Natural killer cell (primary cell): ENCODE measurements around the gene POU3F1. TPM values are rescaled to one million over a fixed set of nuclear protein-coding genes. Genes with fewer than 3 reads are reported as not detected.

Experiments used
- ATAC-seq, 3 donors: fragments of 150-1000 bp in 2 of 3; fragments of 200-7000 bp in 1 of 3; cut with Tn5 transposase; 1 replicate in 1 of 3; 2 replicates in 2 of 3; pipeline ENCODE4 v1.10.0; 2021; ENCODE audit warnings: mild to moderate bottlenecking in 2 of 3, moderate library complexity in 2 of 3
- DNase-seq, 2 donors: peaks; one replicate each; pipeline versions ENCODE4 v3.0.0 to v3.0.0-alpha.2; 2013 to 2021; ENCODE audit warnings: mixed read lengths in 1 of 2
- H3K27ac ChIP-seq: one replicate; pipeline ENCODE4 v1.5.1; 2013; ENCODE audit warnings: mild to moderate bottlenecking, low read length
- H3K27me3 ChIP-seq: one replicate; pipeline ENCODE4 v1.6.1; 2013; ENCODE audit warnings: low read length; ENCODE audit not compliant: control insufficient read depth, insufficient read depth
- H3K36me3 ChIP-seq: one replicate; pipeline ENCODE4 v1.6.1; 2013; ENCODE audit warnings: low read length; ENCODE audit not compliant: control insufficient read depth, insufficient read depth
- H3K4me1 ChIP-seq: one replicate; pipeline ENCODE4 v1.6.1; 2013; ENCODE audit warnings: low read length; ENCODE audit not compliant: control insufficient read depth, insufficient read depth
- H3K4me3 ChIP-seq: one replicate; pipeline ENCODE4 v1.5.1; 2013; ENCODE audit warnings: low read length
- H3K9me3 ChIP-seq: one replicate; pipeline ENCODE4 v1.6.1; 2013; ENCODE audit warnings: low read length; ENCODE audit not compliant: control insufficient read depth, insufficient read depth
- H3K27ac Mint-ChIP-seq, 2 donors: one replicate each; pipeline ENCODE4 v1.8.0; 2022; ENCODE audit warnings: mild to moderate bottlenecking in 2 of 2, mixed read lengths in 2 of 2, moderate library complexity in 1 of 2
- H3K27me3 Mint-ChIP-seq, 2 donors: one replicate each; pipeline ENCODE4 v1.8.0; 2022; ENCODE audit warnings: low read depth in 2 of 2, mixed read lengths in 2 of 2
- H3K36me3 Mint-ChIP-seq: one replicate; pipeline ENCODE4 v1.8.0; 2022; ENCODE audit warnings: mixed read lengths
- H3K4me1 Mint-ChIP-seq, 2 donors: one replicate each; pipeline ENCODE4 v1.8.0; 2022; ENCODE audit warnings: mixed read lengths in 2 of 2
- H3K4me3 Mint-ChIP-seq: one replicate; pipeline ENCODE4 v1.8.0; 2022; ENCODE audit warnings: mild to moderate bottlenecking, moderate library complexity, mixed read lengths
- H3K9me3 Mint-ChIP-seq, 2 donors: one replicate each; pipeline ENCODE4 v1.8.0; 2022; ENCODE audit warnings: mixed read lengths in 2 of 2
- CTCF ChIP-seq: fragments of 200-600 bp; IDR thresholded peaks from one replicate; pipeline ENCODE4 v1.8.0; 2022; ENCODE audit warnings: antibody characterized with exemption
- WGBS: methylation state at CpG from one replicate; pipeline ENCODE4 v1.1.7; 2013; ENCODE audit warnings: missing lambda C conversion rate; ENCODE audit not compliant: insufficient coverage; 5-methylcytosine and 5-hydroxymethylcytosine counted together
- intact Hi-C: fragments of 100-400 bp; cut with micrococcal nuclease; formaldehyde crosslinking; loops from one replicate; pipeline ENCODE4 v1.14.2; 2022
- total RNA-seq, 4 donors: library from RNA; stranded (reverse); fragments of 120-200 nt in 1 of 4; gene quantifications; one replicate each; pipeline versions ENCODE4 v1.2.3 to v1.2.4, GENCODE V29; 2013 to 2022

POU3F1 gene
- total RNA-seq, 3 donors from 2014 or later (not counting 1 experiment from before 2014, with no cell fraction given): 0.12 to 0.15 TPM; not detected in 1

- TF ChIP-seq CTCF: no peak
- Histone ChIP-seq H3K27ac (peak overlapping the region; percentile 44), H3K36me3 (no peaks in the 10 kb centered on the region), H3K27me3 (no peaks in the 10 kb centered on the region), H3K4me1 (peaks cover 85% of the 10 kb centered on the region), H3K9me3 (no peaks in the 10 kb centered on the region), H3K4me3 (peak overlapping the region; percentile 36)
- intact Hi-C loops: loop anchor here (5.0 to 10.0 kb wide), 2 partner anchors 72 to 530 kb away; partner anchors contain the start of gene ZC3H12A
- H3K9me3 Mint-ChIP-seq: no peaks in the 10 kb centered on the region
- 8% methylated on average over 25 of the region's 26 CpGs for WGBS
- DNase-seq (peak in 1 of 2 donors; percentile 49), ATAC-seq (peak; percentile 16 to 32 (median 31))
- H3K27ac Mint-ChIP-seq: peak overlapping the region; percentile 89 to 92
- H3K4me3 Mint-ChIP-seq: peak overlapping the region; percentile 98
- H3K27me3 Mint-ChIP-seq: no peaks in the 10 kb centered on the region
- peaks cover 59 to 65% of the 10 kb centered on the region in 2 donors for H3K4me1 Mint-ChIP-seq
- no peaks in the 10 kb centered on the region for H3K36me3 Mint-ChIP-seq
Observed at GRCh38 chr1:38004284-38005108, 42.1 kb downstream of the POU3F1 start.

GRCh38 chr1:38003261-38004250 lies 43.0 kb downstream of the POU3F1 start:
- Mint-ChIP-seq H3K4me1 (peaks cover 60 to 65% of the 10 kb centered on the region in 2 donors), H3K9me3 (no peaks in the 10 kb centered on the region), H3K27ac (peak overlapping the region; percentile 89 to 92), H3K27me3 (no peaks in the 10 kb centered on the region), H3K4me3 (peak overlapping the region; percentile 98), H3K36me3 (no peaks in the 10 kb centered on the region)
- no peak for TF ChIP-seq CTCF
- DNase-seq (no peak), ATAC-seq (no peak)
- intact Hi-C loops: loop anchor here (10.0 kb wide), 1 partner anchor 529 kb away; the partner anchor contains the start of gene ZC3H12A
- 79% methylated on average over 6 of the region's 8 CpGs for WGBS
- Histone ChIP-seq H3K4me3 (peak overlapping the region; percentile 36), H3K36me3 (peaks cover 3% of the 10 kb centered on the region), H3K9me3 (no peaks in the 10 kb centered on the region), H3K27me3 (no peaks in the 10 kb centered on the region), H3K4me1 (peaks cover 85% of the 10 kb centered on the region), H3K27ac (peak overlapping the region; percentile 44)

GRCh38 chr1:38000529-38001455 lies 45.8 kb downstream of the POU3F1 start:
- Histone ChIP-seq H3K36me3 (peaks cover 24% of the 10 kb centered on the region), H3K4me1 (peaks cover 77% of the 10 kb centered on the region), H3K4me3 (no peak overlapping the region), H3K27me3 (no peaks in the 10 kb centered on the region), H3K9me3 (no peaks in the 10 kb centered on the region), H3K27ac (peak overlapping the region; percentile 50)
- DNase-seq (no peak), ATAC-seq (peak; percentile 36 to 65 (median 56))
- no peaks in the 10 kb centered on the region for H3K9me3 Mint-ChIP-seq
- H3K27ac Mint-ChIP-seq: peak overlapping the region; percentile 88 to 92
- 47% methylated on average over 11 of the region's 13 CpGs for WGBS
- H3K27me3 Mint-ChIP-seq: no peaks in the 10 kb centered on the region
- H3K4me1 Mint-ChIP-seq: peaks cover 58 to 68% of the 10 kb centered on the region in 2 donors
- no peaks in the 10 kb centered on the region for H3K36me3 Mint-ChIP-seq
- intact Hi-C loops: loop anchor here (10.0 kb wide), 1 partner anchor 526 kb away; the partner anchor contains the start of gene ZC3H12A
- peak overlapping the region; percentile 66 for H3K4me3 Mint-ChIP-seq
- TF ChIP-seq CTCF: no peak
